K562 (cell line): Measurements from ENCODE around the gene BCL2L13.

Experiments used
- EHMT2 ChIP-seq: fragments of 450-650 bp; IDR thresholded peaks from 2 replicates; pipeline ENCODE4 v1.6.1; 2018; ENCODE audit warnings: antibody characterized with exemption
- GABPB1 ChIP-seq: sonication (generic); formaldehyde crosslinking; IDR thresholded peaks from 2 replicates; pipeline ENCODE4 v1.8.0; 2022; ENCODE audit warnings: mild to moderate bottlenecking, missing genetic modification reagents
- HDAC2 ChIP-seq: fragments of 450-650 bp; IDR thresholded peaks from 2 replicates; pipeline ENCODE4 v1.6.1; 2016; ENCODE audit warnings: mild to moderate bottlenecking
- MTA2 ChIP-seq: fragments of 450-650 bp; IDR thresholded peaks from 2 replicates; pipeline ENCODE4 v1.6.1; 2016; ENCODE audit warnings: low read depth
- RFX5 ChIP-seq: IDR thresholded peaks from 2 replicates; pipeline ENCODE4 v1.6.1; 2011; ENCODE audit warnings: low read depth, mild to moderate bottlenecking, improper control_type of control experiment, low read length
- TCF3 ChIP-seq: sonication (generic); formaldehyde crosslinking; IDR thresholded peaks from 2 replicates; pipeline ENCODE4 v1.4.0; 2020; ENCODE audit warnings: mild to moderate bottlenecking, missing genetic modification reagents
- TF ChIP-seq, protein P1 (sequence below), 2 experiments: fragments of 450-650 bp; formaldehyde crosslinking in 1 of 2; IDR thresholded peaks; 2 replicates each; pipeline versions ENCODE4 v1.4.0 to v1.6.1; 2014 to 2020; ENCODE audit warnings: mild to moderate bottlenecking in 2 of 2, borderline replicate concordance in 1 of 2, low read depth in 1 of 2
- TF ChIP-seq, protein P2 (sequence below), 3 experiments: IDR thresholded peaks in 2 of 3; conservative IDR thresholded peaks in 1 of 3; 2 replicates each; pipeline ENCODE4 v1.5.1; 2011 to 2012; ENCODE audit warnings: low read length in 3 of 3, mild to moderate bottlenecking in 3 of 3, control low read depth in 2 of 3, improper control_type of control experiment in 1 of 3, inconsistent platforms in 1 of 3, low read depth in 1 of 3, mixed read lengths in 1 of 3, moderate library complexity in 1 of 3; ENCODE audit not compliant: insufficient read depth in 2 of 3

DNA sequence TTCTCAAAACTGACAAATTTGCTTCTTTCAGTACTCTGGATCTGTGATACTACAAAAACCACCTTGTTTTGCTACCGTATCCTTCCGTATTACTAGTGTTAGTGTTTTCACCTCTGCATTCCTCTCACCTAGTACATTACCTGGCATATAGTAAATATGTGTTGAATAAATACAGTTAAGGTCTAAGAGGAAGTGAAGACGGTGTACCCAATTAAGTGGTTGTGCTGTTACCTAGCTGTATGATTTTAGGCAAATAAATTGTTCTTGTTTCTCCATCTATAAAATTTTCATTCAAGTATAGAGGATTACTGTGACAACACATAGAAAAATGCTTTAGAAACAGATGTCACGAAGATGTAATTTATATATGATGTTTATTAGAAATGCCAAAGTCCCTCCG is 8.9 kb downstream of the BCL2L13 start:
- TF ChIP-seq RFX5 (no peak), HDAC2 (no peak), TCF3 (CRISPR knock-in tag) (no peak), MTA2 (no peak), GABPB1 (no peak), EHMT2 (no peak)
- TF ChIP-seq, protein P1, sequence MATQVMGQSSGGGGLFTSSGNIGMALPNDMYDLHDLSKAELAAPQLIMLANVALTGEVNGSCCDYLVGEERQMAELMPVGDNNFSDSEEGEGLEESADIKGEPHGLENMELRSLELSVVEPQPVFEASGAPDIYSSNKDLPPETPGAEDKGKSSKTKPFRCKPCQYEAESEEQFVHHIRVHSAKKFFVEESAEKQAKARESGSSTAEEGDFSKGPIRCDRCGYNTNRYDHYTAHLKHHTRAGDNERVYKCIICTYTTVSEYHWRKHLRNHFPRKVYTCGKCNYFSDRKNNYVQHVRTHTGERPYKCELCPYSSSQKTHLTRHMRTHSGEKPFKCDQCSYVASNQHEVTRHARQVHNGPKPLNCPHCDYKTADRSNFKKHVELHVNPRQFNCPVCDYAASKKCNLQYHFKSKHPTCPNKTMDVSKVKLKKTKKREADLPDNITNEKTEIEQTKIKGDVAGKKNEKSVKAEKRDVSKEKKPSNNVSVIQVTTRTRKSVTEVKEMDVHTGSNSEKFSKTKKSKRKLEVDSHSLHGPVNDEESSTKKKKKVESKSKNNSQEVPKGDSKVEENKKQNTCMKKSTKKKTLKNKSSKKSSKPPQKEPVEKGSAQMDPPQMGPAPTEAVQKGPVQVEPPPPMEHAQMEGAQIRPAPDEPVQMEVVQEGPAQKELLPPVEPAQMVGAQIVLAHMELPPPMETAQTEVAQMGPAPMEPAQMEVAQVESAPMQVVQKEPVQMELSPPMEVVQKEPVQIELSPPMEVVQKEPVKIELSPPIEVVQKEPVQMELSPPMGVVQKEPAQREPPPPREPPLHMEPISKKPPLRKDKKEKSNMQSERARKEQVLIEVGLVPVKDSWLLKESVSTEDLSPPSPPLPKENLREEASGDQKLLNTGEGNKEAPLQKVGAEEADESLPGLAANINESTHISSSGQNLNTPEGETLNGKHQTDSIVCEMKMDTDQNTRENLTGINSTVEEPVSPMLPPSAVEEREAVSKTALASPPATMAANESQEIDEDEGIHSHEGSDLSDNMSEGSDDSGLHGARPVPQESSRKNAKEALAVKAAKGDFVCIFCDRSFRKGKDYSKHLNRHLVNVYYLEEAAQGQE (IDR thresholded peaks at IDR 0.05; ENCODE audit: borderline replicate concordance) = no peak
- TF ChIP-seq, protein P1 (CRISPR knock-in tag; IDR thresholded peaks at IDR 0.05; ENCODE audit: low read depth) = no peak
- TF ChIP-seq, protein P2, sequence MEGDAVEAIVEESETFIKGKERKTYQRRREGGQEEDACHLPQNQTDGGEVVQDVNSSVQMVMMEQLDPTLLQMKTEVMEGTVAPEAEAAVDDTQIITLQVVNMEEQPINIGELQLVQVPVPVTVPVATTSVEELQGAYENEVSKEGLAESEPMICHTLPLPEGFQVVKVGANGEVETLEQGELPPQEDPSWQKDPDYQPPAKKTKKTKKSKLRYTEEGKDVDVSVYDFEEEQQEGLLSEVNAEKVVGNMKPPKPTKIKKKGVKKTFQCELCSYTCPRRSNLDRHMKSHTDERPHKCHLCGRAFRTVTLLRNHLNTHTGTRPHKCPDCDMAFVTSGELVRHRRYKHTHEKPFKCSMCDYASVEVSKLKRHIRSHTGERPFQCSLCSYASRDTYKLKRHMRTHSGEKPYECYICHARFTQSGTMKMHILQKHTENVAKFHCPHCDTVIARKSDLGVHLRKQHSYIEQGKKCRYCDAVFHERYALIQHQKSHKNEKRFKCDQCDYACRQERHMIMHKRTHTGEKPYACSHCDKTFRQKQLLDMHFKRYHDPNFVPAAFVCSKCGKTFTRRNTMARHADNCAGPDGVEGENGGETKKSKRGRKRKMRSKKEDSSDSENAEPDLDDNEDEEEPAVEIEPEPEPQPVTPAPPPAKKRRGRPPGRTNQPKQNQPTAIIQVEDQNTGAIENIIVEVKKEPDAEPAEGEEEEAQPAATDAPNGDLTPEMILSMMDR (IDR thresholded peaks at IDR 0.05 in 2 of 3, conservative IDR thresholded peaks at IDR 0.05 in 1 of 3; ENCODE audit: insufficient read depth in 2 of 3, low read depth in 1 of 3, low read length in 3 of 3) = no peak
